ELF-1 (cell line): ENCODE measurements around the gene STX8.

Source experiments
- DNase-seq: peaks from one replicate; pipeline ENCODE4 v3.0.0-alpha.2; 2016; ENCODE audit warnings: low read depth, low spot score

The STX8 gene

DNA sequence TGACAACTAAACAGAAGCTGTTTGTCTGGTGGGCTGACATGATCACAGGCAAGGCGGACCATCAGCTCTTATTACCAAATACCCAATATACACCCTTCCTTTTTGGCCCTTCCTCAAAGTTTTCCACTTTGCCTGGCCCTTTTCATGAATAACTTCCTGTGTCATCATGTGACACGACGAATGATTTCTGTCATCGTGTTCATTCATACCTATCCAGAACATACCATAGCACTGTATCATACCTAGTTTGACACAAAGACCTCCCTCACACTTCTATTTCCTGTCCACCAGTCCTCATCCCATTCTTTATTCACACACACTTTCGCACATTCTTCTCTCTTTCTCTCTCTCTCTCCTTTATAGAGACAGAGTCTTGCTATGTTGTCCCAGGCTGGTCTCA, 131.8 kb downstream of the STX8 start:
- DNase-seq = no peak

DNA sequence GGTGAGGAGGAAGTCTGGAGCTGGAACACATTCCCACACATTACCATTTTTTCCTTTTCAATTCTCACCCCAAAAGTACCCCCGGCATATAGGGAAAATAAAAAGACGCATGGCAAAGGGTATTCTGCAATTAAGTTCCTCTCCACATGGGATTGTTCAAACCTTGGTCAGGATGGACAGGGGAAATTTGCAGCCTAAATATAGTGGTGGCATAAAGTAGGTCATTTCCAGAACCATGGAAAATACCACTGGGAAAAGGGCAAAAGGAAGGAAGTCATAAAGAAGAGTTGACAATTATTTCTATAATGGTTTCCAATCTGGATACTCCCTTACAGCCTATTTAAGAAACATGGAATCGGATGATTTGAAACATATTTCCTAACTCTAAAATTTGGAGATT, 135.8 kb downstream of the STX8 start:
- no peak for DNase-seq

DNA sequence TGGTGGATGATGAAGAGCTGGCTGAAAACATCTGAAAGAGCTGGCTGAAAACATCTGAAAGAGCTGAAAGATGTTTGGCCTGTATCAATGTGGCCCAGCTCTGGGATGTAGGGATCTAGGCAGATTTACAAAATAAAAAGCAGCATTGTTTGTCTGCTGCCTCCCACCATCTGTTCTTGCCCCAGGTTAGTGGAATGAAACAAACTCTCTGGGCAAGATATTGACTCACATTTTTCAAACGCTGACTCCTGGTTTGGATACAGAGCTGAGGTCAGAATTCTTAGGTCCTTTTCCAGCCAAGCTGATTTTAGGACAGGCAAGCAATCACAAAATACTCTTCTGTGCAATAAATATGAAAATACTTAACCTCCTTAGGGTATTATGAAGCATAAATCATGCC, 139.0 kb downstream of the STX8 start:
- DNase-seq = no peak

DNA sequence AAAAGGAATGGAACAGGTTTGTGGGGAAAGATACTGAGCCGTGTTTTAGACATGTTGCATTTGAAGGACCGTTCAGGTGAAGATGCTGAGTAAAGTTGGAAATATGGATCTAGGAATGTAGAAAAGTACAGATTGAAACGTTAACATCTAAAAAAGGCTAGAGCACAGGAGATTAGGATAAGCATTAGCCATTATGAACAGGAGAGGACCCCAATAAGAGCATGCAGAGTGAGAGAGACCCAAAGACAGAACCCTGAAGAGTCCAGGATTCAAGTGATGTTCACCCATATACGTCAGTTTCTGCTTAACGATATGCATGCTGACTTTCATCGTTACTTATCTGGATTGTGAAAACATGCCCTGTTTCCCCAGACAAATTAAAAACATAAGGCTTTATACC, 140.5 kb downstream of the STX8 start:
- DNase-seq = no peak

DNA sequence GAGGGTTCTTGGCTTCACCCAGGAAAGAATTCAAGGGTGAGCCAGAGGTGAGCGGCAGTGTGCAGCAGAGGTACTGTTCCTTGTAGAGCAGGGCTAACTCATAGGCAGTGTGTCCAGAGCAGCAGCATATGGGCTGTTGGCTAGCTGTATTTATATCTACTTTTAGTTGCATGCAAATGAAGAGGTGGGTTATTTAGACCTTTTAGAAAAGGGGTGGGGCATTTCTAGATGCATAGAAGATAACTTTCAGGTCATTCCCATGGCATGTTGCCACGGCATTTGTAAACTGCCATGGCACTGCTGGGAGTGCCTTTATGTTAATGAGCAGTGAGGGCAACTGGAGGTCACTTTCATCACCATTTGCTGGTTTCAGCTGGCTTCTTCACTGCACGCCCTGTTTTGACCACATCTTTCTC, 141.0 kb downstream of the STX8 start:
- DNase-seq = peak; percentile 4

DNA sequence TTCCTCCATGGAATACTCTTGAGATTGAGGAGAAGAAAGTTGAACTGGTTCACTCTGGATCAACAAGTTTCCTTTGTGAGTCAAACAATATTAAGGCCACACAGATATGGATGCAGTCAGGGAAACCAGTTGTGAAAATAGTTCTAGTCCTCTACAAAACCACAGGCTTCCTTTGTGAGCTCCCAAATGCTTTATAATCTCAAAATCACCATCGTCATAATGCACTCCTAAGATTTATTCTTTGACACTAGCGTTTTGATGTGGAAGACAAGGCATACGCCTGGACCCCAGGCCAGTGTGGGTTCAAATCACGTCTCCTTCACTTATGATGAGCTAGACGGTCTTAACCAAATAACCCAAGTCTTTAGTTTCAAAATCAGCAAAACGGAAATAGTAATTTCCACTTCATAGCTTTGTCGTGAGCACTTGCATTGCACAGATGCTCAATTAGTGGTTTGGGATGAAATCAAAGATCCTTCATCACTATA, 142.6 kb downstream of the STX8 start:
- DNase-seq = no peak

DNA sequence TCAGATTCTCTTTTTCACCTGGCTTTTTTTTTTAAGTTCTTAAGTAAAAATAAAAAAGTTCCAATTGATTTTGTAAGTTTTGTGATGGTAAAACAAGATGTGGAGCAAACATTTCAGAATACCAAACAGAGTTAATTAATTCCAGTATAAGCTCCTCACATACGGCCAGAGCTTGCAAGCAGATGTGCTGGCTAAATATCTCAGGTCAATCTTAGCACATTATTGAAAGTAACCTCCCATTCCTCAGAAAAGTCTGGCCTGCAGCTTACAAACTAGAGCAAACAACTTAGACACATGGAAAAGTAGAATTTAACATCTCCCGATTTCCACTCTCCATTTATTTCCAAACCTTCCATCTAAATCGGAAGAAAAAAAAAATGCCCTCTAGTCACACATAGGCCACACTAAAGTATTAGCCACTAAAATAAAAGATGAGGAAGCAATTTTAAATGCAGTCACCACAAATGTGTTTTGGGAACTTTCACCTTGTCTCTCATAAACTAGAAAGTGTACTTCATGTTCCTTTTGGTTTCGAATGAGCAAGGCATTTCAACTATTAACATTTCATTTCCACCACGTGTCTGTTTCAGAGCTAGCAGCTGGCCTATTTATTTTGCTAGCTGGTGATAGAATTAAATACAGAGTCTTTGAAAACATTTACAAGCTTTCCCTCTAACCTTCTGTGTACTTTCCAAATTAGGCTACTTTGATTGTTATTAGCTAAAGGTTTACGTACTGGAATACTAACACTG, 143.3 kb downstream of the STX8 start:
- DNase-seq = no peak

DNA sequence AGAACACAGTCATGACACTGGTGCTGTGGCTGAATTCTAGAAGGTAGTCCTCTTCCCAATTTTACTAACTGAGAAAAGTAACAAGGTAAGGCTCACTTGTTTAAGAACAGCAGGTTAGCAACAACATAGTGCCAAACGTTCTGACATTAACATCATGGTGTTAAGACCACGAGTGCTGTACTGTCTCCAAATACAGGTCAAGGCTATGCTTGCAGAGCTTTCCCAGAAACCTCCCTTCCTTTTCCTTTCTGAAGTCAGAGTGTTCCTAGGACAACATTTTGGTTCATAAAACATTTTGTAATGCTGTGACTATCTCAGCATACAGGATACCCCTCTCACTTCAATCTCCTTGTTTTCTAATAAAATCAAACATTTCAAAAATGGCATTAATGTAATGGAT, 144.0 kb downstream of the STX8 start:
- no peak for DNase-seq

DNA sequence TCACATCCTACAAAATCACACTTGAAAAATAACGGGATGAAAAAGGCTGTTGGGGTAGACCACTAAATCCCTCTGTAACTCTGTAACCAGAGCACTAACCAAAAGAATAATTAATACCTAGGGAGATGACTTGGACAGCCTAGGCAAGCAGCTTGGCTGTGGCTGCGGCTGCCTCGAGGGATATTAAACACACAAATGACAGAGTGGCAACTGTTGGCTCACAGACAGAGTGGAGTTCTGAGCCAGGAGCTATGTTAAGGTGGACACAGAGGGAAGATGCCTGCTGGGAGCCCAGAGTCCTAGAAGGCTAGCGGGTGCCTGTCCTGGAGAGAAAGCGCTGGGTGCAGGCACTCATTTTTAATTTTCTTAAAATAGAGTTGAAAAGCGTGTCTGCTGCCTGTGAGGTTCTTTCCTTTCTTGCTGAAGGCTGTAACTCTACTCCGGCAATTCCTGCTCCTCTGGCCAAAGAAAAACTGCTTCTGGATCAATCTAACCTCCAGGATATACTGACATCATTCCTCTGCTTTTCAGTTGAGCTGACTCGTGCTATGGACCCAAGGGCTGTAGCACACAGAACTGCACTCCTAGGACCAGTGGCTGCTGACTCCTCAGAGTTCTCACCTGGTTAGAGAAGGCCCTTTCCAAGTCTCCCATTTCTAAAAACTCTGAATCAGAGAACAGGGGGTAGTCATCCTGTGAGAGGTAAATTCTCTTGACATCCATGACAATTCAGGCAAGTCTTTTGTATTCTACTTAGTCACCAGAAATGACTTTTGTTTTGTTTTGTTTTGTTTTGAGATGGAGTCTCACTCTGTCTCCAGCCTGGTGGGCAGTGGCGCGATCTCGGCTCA, 147.9 kb downstream of the STX8 start:
- DNase-seq = peak; percentile 21

DNA sequence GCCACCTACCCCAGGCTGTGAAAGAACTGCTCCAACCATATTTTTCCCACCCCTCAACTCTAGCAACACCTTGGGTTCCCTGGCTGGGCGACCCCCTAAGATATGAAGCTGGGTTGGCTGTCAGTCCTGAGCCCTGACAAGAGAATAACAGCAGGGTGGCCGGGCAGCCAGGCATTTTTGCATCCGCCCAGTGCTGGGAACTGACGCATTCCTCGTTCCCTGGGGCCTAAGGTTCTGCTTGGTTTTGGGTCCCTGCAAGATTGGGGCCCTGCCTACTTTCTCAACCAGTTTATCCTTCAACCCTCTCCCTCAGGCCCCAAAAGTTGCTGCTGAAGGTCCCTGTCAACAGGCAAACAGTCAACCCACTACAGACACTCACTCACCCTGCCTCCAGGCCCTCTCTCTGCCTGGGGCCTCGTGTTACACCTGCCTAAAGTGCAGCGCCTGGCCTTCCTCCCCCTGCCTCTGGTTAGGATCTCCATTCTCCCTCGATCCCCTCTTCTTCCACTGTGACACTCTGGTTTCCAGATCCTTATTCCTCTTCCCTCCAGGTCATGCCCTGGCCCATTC, 151.5 kb downstream of the STX8 start:
- peak; percentile 80 for DNase-seq

DNA sequence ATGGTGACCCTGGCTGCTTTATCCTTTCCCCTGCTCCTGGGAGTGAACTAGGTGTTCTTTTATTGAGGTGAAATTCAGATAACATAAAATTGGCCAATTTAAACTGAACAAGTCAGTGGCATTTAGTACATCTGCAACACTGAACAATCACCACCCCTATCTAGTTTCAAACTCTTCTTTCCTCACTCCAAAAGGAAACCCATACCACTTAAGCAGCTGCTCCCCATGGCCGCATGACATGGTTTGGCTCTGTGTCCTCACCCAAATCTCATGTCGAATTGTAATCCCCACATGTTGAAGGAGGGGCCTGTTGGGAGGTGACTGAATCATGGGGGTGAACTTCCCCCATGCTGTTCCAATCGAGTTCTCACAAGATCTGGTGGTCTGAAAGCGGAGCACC, 154.1 kb downstream of the STX8 start:
- DNase-seq = no peak

DNA sequence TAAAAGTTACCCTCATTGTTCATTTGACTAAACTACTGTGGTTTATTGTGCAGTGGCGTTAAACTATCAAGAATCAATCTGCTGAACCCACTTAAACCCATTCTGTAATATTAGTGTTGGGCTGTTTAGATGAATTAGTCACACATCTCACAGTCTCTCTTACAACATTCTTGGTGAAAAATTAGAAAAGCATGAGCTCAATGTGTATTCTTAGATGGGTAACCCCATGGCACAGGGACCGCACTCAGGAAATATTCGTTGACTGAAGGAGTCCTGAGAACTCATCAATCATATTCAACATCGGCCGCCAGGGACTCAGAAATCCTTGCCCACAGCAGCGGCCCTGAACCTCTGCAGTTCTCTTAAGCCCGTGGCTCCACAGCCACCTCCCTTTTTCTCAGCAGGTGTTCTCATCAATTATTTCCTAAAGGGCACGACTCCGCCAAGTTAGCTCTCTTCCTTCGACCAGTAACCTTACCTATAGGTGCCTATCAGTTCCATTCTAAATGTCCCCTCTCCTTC, 155.6 kb downstream of the STX8 start:
- no peak for DNase-seq

DNA sequence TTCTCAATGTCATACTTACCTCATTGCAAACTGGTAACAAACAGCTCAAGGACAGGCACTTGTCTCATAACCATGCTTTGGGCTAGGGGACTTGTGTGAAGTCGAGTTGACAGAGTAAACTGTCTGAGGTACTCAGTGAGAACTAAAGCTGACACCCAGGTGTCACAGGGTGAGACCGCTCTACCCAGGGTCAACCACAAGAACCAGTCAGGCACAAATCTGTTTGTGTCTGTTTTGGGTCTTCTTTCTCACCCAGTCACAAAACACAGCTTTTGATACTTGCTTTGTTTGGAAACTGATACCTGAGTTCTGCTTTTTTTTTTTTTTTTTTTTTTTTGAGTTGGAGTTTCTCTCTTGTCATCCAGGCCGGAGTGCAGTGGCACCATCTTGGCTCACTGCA, 161.1 kb downstream of the STX8 start:
- no peak for DNase-seq

DNA sequence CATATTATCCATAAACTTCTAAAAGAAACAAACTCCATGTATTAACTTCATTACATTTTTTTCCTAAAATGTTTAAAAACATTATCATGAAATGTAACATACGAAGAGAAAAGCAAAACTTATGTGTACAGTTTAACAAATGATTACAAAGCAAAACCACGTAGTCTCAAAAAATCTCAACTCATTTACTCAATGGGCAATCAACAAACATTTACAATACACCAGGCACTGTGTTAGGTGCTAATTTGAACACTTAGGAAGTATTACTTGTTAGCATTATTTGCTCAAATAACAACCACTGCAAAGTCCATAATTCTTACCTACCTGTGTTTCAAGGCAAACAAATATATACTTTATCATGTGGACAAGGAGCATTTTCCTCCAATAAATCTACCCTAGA, 164.9 kb downstream of the STX8 start:
- no peak for DNase-seq

DNA sequence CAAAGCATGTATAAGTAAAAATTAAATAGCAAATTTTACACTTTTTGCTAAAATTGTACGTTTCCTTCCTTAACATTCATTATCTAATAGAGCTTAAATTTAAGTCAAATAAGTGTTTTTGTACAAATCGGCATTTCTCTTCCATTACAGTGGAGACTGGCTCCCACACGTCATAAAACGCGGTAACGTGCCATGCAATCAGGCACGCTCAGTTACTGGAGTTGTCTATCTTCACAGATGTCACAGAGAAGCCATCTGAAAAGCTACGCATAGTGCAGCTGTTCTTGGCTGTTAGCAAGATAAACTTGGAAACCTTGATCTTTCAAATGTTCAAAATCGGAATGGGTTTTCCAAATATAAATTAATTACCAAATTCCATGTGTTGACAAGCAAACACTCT, 165.3 kb downstream of the STX8 start:
- DNase-seq = no peak

DNA sequence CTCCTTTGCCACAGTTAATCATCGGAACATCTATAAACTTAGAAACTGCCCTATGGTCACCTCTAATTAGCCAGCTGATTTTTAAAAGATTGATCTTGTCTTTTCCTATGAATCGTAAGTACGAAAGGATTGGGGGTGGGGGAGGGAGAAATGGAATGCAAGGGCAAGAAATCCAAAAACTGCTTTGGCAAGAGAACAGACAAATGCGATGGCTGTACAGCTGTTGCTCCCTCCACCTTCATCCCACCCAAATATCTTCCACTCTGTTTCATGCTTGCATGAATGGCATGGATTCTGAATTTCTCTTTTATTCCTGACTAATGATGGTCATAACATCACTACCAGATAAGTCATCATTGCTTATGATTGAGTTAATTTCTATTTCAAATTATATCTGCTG, 165.7 kb downstream of the STX8 start:
- no peak for DNase-seq

DNA sequence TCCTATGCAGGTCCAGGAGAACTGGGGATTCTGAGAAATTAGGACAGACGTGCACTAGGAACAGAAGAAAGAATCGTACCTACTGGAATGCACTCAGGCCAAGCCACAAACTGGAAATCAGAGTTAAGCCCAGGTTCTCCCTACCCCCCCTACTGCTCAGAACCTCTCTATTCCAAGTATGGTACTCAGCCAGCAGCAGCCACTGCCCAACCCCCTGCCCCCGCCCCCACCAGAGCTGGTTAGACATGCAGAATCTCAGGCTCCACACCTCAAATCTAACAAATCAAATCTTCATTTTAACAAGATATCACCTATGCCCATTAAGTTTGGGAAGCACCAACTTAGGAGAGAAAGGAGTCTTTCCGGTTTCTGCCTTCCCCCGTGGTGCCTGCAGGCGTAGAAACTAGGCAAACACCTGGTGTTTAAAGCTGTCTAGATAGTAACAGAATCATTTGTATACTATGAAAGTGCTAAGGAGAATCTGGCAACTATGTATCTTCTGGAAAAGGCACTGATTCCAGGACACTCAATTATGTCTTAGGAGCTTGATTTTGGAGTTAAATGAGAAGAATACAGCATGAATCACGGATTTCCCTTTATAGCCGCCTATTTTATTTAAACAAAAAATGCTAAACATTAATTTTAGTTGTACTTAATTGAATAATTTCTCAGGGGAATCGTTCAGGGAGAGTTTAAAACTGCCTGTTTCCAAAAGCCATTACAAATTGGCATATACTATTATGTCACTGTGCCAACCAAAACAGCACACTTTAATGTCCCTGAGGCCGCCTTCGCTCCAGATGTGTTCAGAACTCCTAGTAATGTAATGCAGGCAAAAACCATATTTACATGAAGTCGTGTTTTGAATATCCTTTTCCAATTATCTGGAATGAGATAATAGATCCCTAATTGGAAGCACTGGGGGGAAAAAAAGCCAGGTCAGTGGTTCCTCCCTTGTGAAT, 166.5 kb downstream of the STX8 start:
- peak; percentile 30 for DNase-seq

DNA sequence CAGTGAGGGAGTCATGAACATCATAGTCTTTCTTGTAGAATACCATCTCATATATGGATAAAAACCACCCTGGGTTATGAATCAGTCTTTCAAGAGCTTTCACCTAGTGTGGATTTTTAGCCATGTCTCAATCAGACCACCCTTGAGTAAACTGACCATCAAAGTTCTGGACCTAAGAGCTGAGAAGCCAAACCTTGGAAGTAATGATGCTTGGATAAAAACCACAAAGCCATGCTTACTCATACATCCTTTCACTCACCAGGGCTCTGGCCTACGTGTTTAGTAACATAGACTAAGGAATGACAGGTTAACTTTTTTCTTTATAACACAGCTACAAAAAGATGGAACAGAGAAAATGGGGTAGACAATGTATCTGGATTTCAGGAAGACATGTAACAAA, 167.2 kb downstream of the STX8 start:
- no peak for DNase-seq

DNA sequence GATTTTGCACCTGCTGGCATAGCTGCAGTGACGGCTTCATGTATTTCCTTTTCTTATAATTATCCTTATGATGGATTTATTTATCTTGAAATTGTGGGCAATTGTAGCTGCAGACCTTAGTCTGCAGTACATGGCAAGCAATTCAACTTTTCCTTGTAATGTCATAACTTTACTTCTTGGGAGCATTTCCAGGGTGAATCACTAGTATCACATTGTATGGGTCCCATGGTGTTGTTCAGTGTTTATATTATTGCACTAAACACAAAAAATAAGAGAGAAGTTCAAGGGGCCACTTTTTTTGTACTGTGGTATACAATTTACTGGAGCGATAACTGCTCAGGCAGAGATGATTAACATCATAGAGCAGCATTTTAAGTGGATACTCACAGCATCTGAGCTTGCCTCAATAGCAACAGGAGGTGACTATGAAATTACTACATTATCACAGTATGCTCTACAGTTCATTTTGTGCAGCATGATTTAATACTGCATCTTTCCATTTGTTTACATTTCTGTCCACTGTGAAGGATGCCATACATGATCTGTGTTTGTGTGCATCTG, 169.5 kb downstream of the STX8 start:
- DNase-seq = no peak

DNA sequence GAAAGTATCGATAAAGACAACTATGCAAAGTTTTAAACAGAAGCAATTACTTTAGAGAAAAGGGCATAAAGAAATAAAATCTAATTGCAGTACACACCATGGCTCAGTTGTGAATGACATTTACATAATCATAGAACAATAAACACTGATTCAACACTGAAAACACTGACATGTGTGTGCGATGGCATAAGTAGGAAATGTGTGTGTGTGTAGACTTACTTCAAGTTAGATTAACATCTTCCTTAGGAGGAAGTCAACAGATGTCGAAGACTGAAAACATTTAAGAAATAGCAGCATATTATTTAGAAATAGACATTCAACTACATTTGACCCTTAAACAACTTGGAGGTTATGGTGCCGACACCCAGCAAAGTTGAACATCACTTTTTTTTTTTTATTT, 172.4 kb downstream of the STX8 start:
- no peak for DNase-seq
